HepG2 (cell line): ENCODE measurements around the gene HOXC5. TPM values are rescaled to one million over a fixed set of nuclear protein-coding genes. Genes with fewer than 3 reads are reported as not detected.

ENCODE experiments used
- CBX5 ChIP-seq: sonication (generic); formaldehyde crosslinking; IDR thresholded peaks from 2 replicates; pipeline ENCODE4 v1.4.0; 2020; ENCODE audit warnings: missing genetic modification reagents, borderline replicate concordance
- HMG20B ChIP-seq: conservative IDR thresholded peaks from 2 replicates; pipeline ENCODE4 v1.6.1; 2016; ENCODE audit warnings: missing genetic modification reagents, missing compliant biosample characterization
- IKZF4 ChIP-seq: sonication (generic); formaldehyde crosslinking; IDR thresholded peaks from 2 replicates; pipeline ENCODE4 v1.5.1; 2020; ENCODE audit warnings: borderline replicate concordance, mild to moderate bottlenecking, low read depth, missing genetic modification reagents; ENCODE audit errors: not compliant biosample characterization
- MAZ ChIP-seq, 2 experiments: sonication (generic) in 1 of 2; formaldehyde crosslinking in 1 of 2; IDR thresholded peaks; 2 replicates each; pipeline versions ENCODE4 v1.5.0 to v1.6.1; 2012 to 2020; ENCODE audit warnings: low read depth in 2 of 2, mild to moderate bottlenecking in 2 of 2, borderline replicate concordance in 1 of 2, improper control_type of control experiment in 1 of 2, low read length in 1 of 2, missing genetic modification reagents in 1 of 2, moderate library complexity in 1 of 2
- PHB2 ChIP-seq: fragments of 450-650 bp; IDR thresholded peaks from 2 replicates; pipeline ENCODE4 v1.6.1; 2018; ENCODE audit not compliant: partially characterized antibody
- RFX3 ChIP-seq: IDR thresholded peaks from 2 replicates; pipeline ENCODE4 v1.6.1; 2016; ENCODE audit warnings: missing biosample characterization, missing genetic modification reagents
- RFXANK ChIP-seq: IDR thresholded peaks from 2 replicates; pipeline ENCODE4 v1.6.1; 2016
- TCF7L2 ChIP-seq: IDR thresholded peaks from 2 replicates; pipeline ENCODE4 v1.6.1; 2011; ENCODE audit warnings: mild to moderate bottlenecking, low read depth, low read length, moderate library complexity
- ZFP36L1 ChIP-seq: sonication (generic); formaldehyde crosslinking; IDR thresholded peaks from 2 replicates; pipeline ENCODE4 v1.8.0; 2022; ENCODE audit warnings: mild to moderate bottlenecking, missing genetic modification reagents, moderate library complexity
- ZNF691 ChIP-seq: sonication (generic); formaldehyde crosslinking; IDR thresholded peaks from 2 replicates; pipeline ENCODE4 v1.4.0; 2020; ENCODE audit warnings: missing genetic modification reagents, low read depth, mild to moderate bottlenecking, borderline replicate concordance
- polyA plus RNA-seq, 8 experiments: library from polyadenylated mRNA; depleted of rRNA in 3 of 8; stranded (reverse) in 7 of 8; unstranded in 1 of 8; fragments of >200 nt; fragmentation: Illumina TruSeq in 4 of 8; extraction: Trizol in 4 of 8; gene quantifications; 2 replicates each; pipeline versions ENCODE4 v1.2.1 to v1.2.3, GENCODE V29; 2011 to 2016; ENCODE audit warnings: low read depth in 4 of 8, missing spikeins in 1 of 8, mixed read lengths in 1 of 8; ENCODE audit not compliant: insufficient read depth in 1 of 8
- total RNA-seq, 5 experiments: library from RNA; depleted of rRNA; stranded (reverse); fragments of >200 nt; fragmentation: Illumina TruSeq; extraction: Trizol; gene quantifications; 2 replicates each; pipeline ENCODE4 v1.2.3, GENCODE V29; 2016; ENCODE audit warnings: low read depth in 1 of 5
- TF ChIP-seq, protein P1 (sequence below): sonication (generic); formaldehyde crosslinking; IDR thresholded peaks from 2 replicates; pipeline ENCODE4 v1.4.0; 2020; ENCODE audit warnings: missing genetic modification reagents, borderline replicate concordance

HOXC5 gene
- total and polyA plus RNA-seq, 2 of the 13 experiments (the other 11 are each of a cell fraction or from before 2014, with no cell fraction given), result not detected

GRCh38 chr12:54047160-54047963, 14.5 kb downstream of the HOXC5 start (continued):
- TF ChIP-seq IKZF4 (CRISPR knock-in tag) (no peak), PHB2 (no peak), HMG20B (CRISPR knock-in tag) (no peak), ZNF691 (CRISPR knock-in tag) (no peak), RFX3 (CRISPR knock-in tag) (no peak), TCF7L2 (no peak), CBX5 (no peak), MAZ (IDR thresholded peaks at IDR 0.05; ENCODE audit: borderline replicate concordance, low read depth, low read length) (no peak), MAZ (CRISPR knock-in tag; IDR thresholded peaks at IDR 0.05; ENCODE audit: low read depth) (no peak), ZFP36L1 (CRISPR knock-in tag) (no peak), RFXANK (CRISPR knock-in tag) (no peak)
- TF ChIP-seq, protein P1, sequence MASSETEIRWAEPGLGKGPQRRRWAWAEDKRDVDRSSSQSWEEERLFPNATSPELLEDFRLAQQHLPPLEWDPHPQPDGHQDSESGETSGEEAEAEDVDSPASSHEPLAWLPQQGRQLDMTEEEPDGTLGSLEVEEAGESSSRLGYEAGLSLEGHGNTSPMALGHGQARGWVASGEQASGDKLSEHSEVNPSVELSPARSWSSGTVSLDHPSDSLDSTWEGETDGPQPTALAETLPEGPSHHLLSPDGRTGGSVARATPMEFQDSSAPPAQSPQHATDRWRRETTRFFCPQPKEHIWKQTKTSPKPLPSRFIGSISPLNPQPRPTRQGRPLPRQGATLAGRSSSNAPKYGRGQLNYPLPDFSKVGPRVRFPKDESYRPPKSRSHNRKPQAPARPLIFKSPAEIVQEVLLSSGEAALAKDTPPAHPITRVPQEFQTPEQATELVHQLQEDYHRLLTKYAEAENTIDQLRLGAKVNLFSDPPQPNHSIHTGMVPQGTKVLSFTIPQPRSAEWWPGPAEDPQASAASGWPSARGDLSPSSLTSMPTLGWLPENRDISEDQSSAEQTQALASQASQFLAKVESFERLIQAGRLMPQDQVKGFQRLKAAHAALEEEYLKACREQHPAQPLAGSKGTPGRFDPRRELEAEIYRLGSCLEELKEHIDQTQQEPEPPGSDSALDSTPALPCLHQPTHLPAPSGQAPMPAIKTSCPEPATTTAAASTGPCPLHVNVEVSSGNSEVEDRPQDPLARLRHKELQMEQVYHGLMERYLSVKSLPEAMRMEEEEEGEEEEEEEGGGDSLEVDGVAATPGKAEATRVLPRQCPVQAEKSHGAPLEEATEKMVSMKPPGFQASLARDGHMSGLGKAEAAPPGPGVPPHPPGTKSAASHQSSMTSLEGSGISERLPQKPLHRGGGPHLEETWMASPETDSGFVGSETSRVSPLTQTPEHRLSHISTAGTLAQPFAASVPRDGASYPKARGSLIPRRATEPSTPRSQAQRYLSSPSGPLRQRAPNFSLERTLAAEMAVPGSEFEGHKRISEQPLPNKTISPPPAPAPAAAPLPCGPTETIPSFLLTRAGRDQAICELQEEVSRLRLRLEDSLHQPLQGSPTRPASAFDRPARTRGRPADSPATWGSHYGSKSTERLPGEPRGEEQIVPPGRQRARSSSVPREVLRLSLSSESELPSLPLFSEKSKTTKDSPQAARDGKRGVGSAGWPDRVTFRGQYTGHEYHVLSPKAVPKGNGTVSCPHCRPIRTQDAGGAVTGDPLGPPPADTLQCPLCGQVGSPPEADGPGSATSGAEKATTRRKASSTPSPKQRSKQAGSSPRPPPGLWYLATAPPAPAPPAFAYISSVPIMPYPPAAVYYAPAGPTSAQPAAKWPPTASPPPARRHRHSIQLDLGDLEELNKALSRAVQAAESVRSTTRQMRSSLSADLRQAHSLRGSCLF, result no peak
